HepG2 (cell line): ENCODE data around the gene FAM120AOS. TPM values are rescaled to one million over a fixed set of nuclear protein-coding genes. Genes with fewer than 3 reads are reported as not detected.

Experiments
- HIVEP1 ChIP-seq: sonication (generic); formaldehyde crosslinking; IDR thresholded peaks from 2 replicates; pipeline ENCODE4 v1.4.0; 2020; ENCODE audit warnings: mild to moderate bottlenecking, missing genetic modification reagents
- RXRA ChIP-seq: sonication (generic); formaldehyde crosslinking; IDR thresholded peaks from 2 replicates; pipeline ENCODE4 v1.5.1; 2020; ENCODE audit warnings: missing genetic modification reagents
- THAP9 ChIP-seq: sonication (generic); formaldehyde crosslinking; IDR thresholded peaks from 2 replicates; pipeline ENCODE4; 2020; ENCODE audit warnings: missing genetic modification reagents, mild to moderate bottlenecking, borderline replicate concordance
- YEATS4 ChIP-seq: sonication (generic); formaldehyde crosslinking; IDR thresholded peaks from 2 replicates; pipeline ENCODE4 v1.4.0; 2020; ENCODE audit warnings: missing genetic modification reagents, borderline replicate concordance
- ZSCAN25 ChIP-seq: sonication (generic); formaldehyde crosslinking; IDR thresholded peaks from 2 replicates; pipeline ENCODE4 v1.8.0; 2022; ENCODE audit warnings: mild to moderate bottlenecking, missing genetic modification reagents
- polyA plus RNA-seq, 8 experiments: library from polyadenylated mRNA; depleted of rRNA in 3 of 8; stranded (reverse) in 7 of 8; unstranded in 1 of 8; fragments of >200 nt; fragmentation: Illumina TruSeq in 4 of 8; extraction: Trizol in 4 of 8; gene quantifications; 2 replicates each; pipeline versions ENCODE4 v1.2.1 to v1.2.3, GENCODE V29; 2011 to 2016; ENCODE audit warnings: low read depth in 4 of 8, missing spikeins in 1 of 8, mixed read lengths in 1 of 8; ENCODE audit not compliant: insufficient read depth in 1 of 8
- total RNA-seq, 5 experiments: library from RNA; depleted of rRNA; stranded (reverse); fragments of >200 nt; fragmentation: Illumina TruSeq; extraction: Trizol; gene quantifications; 2 replicates each; pipeline ENCODE4 v1.2.3, GENCODE V29; 2016; ENCODE audit warnings: low read depth in 1 of 5
- TF ChIP-seq, protein P1 (sequence below): IDR thresholded peaks from 2 replicates; pipeline ENCODE4 v1.4.0; 2020; ENCODE audit warnings: mild to moderate bottlenecking, missing genetic modification reagents
- TF ChIP-seq, protein P2 (sequence below): IDR thresholded peaks from 2 replicates; pipeline ENCODE4 v1.6.1; 2016; ENCODE audit warnings: mild to moderate bottlenecking
- TF ChIP-seq, protein P3 (sequence below): sonication (generic); formaldehyde crosslinking; IDR thresholded peaks from 2 replicates; pipeline ENCODE4 v1.4.0; 2020; ENCODE audit warnings: missing genetic modification reagents, mild to moderate bottlenecking, borderline replicate concordance

Gene FAM120AOS
- total and polyA plus RNA-seq, 2 of the 13 experiments (the other 11 are each of a cell fraction or from before 2014, with no cell fraction given), result 28.2 to 34.6 TPM

GRCh38 chr9:93450945-93451815 is 2.2 kb downstream of the FAM120AOS start, which contains the start of gene FAM120A (continued):
- TF ChIP-seq, protein P1, sequence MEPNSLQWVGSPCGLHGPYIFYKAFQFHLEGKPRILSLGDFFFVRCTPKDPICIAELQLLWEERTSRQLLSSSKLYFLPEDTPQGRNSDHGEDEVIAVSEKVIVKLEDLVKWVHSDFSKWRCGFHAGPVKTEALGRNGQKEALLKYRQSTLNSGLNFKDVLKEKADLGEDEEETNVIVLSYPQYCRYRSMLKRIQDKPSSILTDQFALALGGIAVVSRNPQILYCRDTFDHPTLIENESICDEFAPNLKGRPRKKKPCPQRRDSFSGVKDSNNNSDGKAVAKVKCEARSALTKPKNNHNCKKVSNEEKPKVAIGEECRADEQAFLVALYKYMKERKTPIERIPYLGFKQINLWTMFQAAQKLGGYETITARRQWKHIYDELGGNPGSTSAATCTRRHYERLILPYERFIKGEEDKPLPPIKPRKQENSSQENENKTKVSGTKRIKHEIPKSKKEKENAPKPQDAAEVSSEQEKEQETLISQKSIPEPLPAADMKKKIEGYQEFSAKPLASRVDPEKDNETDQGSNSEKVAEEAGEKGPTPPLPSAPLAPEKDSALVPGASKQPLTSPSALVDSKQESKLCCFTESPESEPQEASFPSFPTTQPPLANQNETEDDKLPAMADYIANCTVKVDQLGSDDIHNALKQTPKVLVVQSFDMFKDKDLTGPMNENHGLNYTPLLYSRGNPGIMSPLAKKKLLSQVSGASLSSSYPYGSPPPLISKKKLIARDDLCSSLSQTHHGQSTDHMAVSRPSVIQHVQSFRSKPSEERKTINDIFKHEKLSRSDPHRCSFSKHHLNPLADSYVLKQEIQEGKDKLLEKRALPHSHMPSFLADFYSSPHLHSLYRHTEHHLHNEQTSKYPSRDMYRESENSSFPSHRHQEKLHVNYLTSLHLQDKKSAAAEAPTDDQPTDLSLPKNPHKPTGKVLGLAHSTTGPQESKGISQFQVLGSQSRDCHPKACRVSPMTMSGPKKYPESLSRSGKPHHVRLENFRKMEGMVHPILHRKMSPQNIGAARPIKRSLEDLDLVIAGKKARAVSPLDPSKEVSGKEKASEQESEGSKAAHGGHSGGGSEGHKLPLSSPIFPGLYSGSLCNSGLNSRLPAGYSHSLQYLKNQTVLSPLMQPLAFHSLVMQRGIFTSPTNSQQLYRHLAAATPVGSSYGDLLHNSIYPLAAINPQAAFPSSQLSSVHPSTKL, result peak; percentile 13; the same call in 1 of the 2 replicates
- TF ChIP-seq, protein P2, sequence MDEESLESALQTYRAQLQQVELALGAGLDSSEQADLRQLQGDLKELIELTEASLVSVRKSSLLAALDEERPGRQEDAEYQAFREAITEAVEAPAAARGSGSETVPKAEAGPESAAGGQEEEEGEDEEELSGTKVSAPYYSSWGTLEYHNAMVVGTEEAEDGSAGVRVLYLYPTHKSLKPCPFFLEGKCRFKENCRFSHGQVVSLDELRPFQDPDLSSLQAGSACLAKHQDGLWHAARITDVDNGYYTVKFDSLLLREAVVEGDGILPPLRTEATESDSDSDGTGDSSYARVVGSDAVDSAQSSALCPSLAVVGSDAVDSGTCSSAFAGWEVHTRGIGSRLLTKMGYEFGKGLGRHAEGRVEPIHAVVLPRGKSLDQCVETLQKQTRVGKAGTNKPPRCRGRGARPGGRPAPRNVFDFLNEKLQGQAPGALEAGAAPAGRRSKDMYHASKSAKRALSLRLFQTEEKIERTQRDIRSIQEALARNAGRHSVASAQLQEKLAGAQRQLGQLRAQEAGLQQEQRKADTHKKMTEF, result peak; percentile 66; the same call in 1 of the 2 replicates
- TF ChIP-seq HIVEP1 (CRISPR knock-in tag), result 0 out of 2 replicates have a peak, but pooled peaks have one; percentile 50
- peak; percentile 50; the same call in 1 of the 2 replicates for TF ChIP-seq THAP9 (CRISPR knock-in tag)
- TF ChIP-seq RXRA (CRISPR knock-in tag), result peak; percentile 55; the same call in 1 of the 2 replicates
- TF ChIP-seq ZSCAN25, result peak; percentile 45
- TF ChIP-seq, protein P3, sequence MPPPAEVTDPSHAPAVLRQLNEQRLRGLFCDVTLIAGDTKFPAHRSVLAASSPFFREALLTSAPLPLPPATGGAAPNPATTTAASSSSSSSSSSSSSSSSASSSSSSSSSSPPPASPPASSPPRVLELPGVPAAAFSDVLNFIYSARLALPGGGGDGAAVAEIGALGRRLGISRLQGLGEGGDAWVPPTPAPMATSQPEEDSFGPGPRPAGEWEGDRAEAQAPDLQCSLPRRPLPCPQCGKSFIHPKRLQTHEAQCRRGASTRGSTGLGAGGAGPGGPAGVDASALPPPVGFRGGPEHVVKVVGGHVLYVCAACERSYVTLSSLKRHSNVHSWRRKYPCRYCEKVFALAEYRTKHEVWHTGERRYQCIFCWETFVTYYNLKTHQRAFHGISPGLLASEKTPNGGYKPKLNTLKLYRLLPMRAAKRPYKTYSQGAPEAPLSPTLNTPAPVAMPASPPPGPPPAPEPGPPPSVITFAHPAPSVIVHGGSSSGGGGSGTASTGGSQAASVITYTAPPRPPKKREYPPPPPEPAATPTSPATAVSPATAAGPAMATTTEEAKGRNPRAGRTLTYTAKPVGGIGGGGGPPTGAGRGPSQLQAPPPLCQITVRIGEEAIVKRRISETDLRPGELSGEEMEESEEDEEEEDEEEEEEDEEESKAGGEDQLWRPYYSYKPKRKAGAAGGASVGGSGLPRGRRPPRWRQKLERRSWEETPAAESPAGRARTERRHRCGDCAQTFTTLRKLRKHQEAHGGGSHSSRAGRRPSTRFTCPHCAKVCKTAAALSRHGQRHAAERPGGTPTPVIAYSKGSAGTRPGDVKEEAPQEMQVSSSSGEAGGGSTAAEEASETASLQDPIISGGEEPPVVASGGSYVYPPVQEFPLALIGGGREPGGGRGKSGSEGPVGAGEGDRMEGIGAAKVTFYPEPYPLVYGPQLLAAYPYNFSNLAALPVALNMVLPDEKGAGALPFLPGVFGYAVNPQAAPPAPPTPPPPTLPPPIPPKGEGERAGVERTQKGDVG (CRISPR knock-in tag), result no peak
- peak; percentile 78 for TF ChIP-seq YEATS4 (CRISPR knock-in tag)
